WTC11 (cell line): ENCODE measurements around the gene MTHFD2. TPM values are rescaled to one million over a fixed set of nuclear protein-coding genes. Genes with fewer than 3 reads are reported as not detected.
A peak's percentile ranks its signal among the peaks of the same experiment; 100 is the strongest.

Experiments
- ATAC-seq: fragments of 200-7000 bp; cut with Tn5 transposase; 2 replicates; pipeline ENCODE4 v1.10.0; 2021; ENCODE audit warnings: mild to moderate bottlenecking, moderate library complexity
- CTCF ChIA-PET: fragments of 300-600 bp; sonication (Branson Sonifier 250); formaldehyde crosslinking; loops from one replicate; lab custom pipeline; 2021; ENCODE audit warnings: antibody characterized with exemption; lab: Charles Lee
- POLR2A ChIA-PET: fragments of 350-600 bp; sonication (Branson Sonifier 250); formaldehyde crosslinking; loops from one replicate; lab custom pipeline; 2021; ENCODE audit warnings: antibody characterized with exemption; lab: Charles Lee
- DNase-seq: peaks from one replicate; pipeline ENCODE4 v3.0.0; 2021; ENCODE audit warnings: low spot score
- H3K27ac Mint-ChIP-seq: 2 replicates; pipeline ENCODE4 v1.8.0; 2021; ENCODE audit warnings: mixed read lengths
- H3K27me3 Mint-ChIP-seq: 2 replicates; pipeline ENCODE4 v1.8.0; 2021; ENCODE audit warnings: low read depth, mild to moderate bottlenecking, moderate library complexity, mixed read lengths
- H3K36me3 Mint-ChIP-seq: 2 replicates; pipeline ENCODE4 v1.8.0; 2021; ENCODE audit warnings: mixed read lengths
- H3K4me1 Mint-ChIP-seq: 2 replicates; pipeline ENCODE4 v1.8.0; 2022; ENCODE audit warnings: mixed read lengths
- H3K4me3 Mint-ChIP-seq: 2 replicates; pipeline ENCODE4 v1.8.0; 2021; ENCODE audit warnings: mild to moderate bottlenecking, moderate library complexity, mixed read lengths
- H3K9me3 Mint-ChIP-seq: 2 replicates; pipeline ENCODE4 v1.8.0; 2021; ENCODE audit warnings: mixed read lengths
- ARID4B ChIP-seq: sonication (generic); formaldehyde crosslinking; IDR thresholded peaks from 2 replicates; pipeline ENCODE4 v1.8.0; 2023; ENCODE audit warnings: missing genetic modification reagents, mild to moderate bottlenecking, borderline replicate concordance
- ATF2 ChIP-seq: sonication (generic); formaldehyde crosslinking; IDR thresholded peaks from 2 replicates; pipeline ENCODE4 v1.8.1; 2022; ENCODE audit warnings: low read depth, missing genetic modification reagents, borderline replicate concordance
- CBFB ChIP-seq: sonication (generic); formaldehyde crosslinking; IDR thresholded peaks from 2 replicates; pipeline ENCODE4 v1.8.1; 2022; ENCODE audit warnings: mild to moderate bottlenecking, low read depth, missing genetic modification reagents
- CREB1 ChIP-seq: sonication (generic); formaldehyde crosslinking; IDR thresholded peaks from 2 replicates; pipeline ENCODE4 v1.8.0; 2023; ENCODE audit warnings: mild to moderate bottlenecking, missing genetic modification reagents
- EMX1 ChIP-seq: fragments of 250-450 bp; sonication (Bioruptor Pico); IDR thresholded peaks from 2 replicates; pipeline ENCODE4 v1.8.0; 2021; ENCODE audit warnings: mild to moderate bottlenecking
- ERG ChIP-seq: fragments of 250-450 bp; sonication (Bioruptor Pico); IDR thresholded peaks from 2 replicates; pipeline ENCODE4 v1.8.0; 2021; ENCODE audit warnings: mild to moderate bottlenecking
- FOXK1 ChIP-seq: sonication (generic); formaldehyde crosslinking; IDR thresholded peaks from 2 replicates; pipeline ENCODE4 v1.8.0; 2022; ENCODE audit warnings: mild to moderate bottlenecking, moderate library complexity, missing genetic modification reagents
- HMGXB4 ChIP-seq: sonication (generic); formaldehyde crosslinking; IDR thresholded peaks from 2 replicates; pipeline ENCODE4 v1.8.1; 2023; ENCODE audit warnings: mild to moderate bottlenecking, moderate library complexity, missing genetic modification reagents
- JAZF1 ChIP-seq: fragments of 250-450 bp; sonication (Bioruptor Pico); IDR thresholded peaks from 2 replicates; pipeline ENCODE4 v1.9.0; 2021; ENCODE audit warnings: moderate library complexity, mild to moderate bottlenecking, inconsistent platforms
- MYBL2 ChIP-seq: sonication (generic); formaldehyde crosslinking; IDR thresholded peaks from 2 replicates; pipeline ENCODE4 v1.8.1; 2023; ENCODE audit warnings: mild to moderate bottlenecking, moderate library complexity, missing genetic modification reagents
- PRRX2 ChIP-seq: fragments of 250-450 bp; sonication (Bioruptor Pico); IDR thresholded peaks from 2 replicates; pipeline ENCODE4 v1.8.0; 2021; ENCODE audit warnings: mild to moderate bottlenecking
- SMAD4 ChIP-seq: sonication (generic); formaldehyde crosslinking; IDR thresholded peaks from 2 replicates; pipeline ENCODE4 v1.8.0; 2022; ENCODE audit warnings: mild to moderate bottlenecking, missing genetic modification reagents
- SP1 ChIP-seq: sonication (generic); formaldehyde crosslinking; conservative IDR thresholded peaks from 2 replicates; pipeline ENCODE4 v1.8.1; 2022; ENCODE audit warnings: missing genetic modification reagents
- TEAD1 ChIP-seq: sonication (generic); formaldehyde crosslinking; IDR thresholded peaks from 2 replicates; pipeline ENCODE4 v1.8.0; 2022; ENCODE audit warnings: mild to moderate bottlenecking, missing genetic modification reagents
- TEAD4 ChIP-seq: sonication (generic); formaldehyde crosslinking; IDR thresholded peaks from 2 replicates; pipeline ENCODE4 v1.8.0; 2022; ENCODE audit warnings: mild to moderate bottlenecking, missing genetic modification reagents
- USF1 ChIP-seq: sonication (generic); formaldehyde crosslinking; IDR thresholded peaks from 2 replicates; pipeline ENCODE4 v1.8.0; 2022; ENCODE audit warnings: mild to moderate bottlenecking, missing genetic modification reagents
- ZBTB43 ChIP-seq: sonication (generic); formaldehyde crosslinking; IDR thresholded peaks from 2 replicates; pipeline ENCODE4 v1.8.1; 2023; ENCODE audit warnings: mild to moderate bottlenecking, missing genetic modification reagents
- total RNA-seq: library from RNA; stranded (reverse); gene quantifications from 3 replicates; pipeline ENCODE4 v1.2.3, GENCODE V29; 2021

The MTHFD2 gene
- total RNA-seq, 1 experiment from 2014 or later, result 251 TPM

GRCh38 chr2:74188018-74188601, 10.3 kb upstream of the MTHFD2 start (continued):
- TF ChIP-seq ATF2 (CRISPR knock-in tag) (no peak), PRRX2 (CRISPR knock-in tag) (no peak), ZBTB43 (no peak), TEAD1 (CRISPR knock-in tag) (no peak), EMX1 (no peak), ARID4B (CRISPR knock-in tag) (no peak), JAZF1 (CRISPR knock-in tag) (no peak), MYBL2 (CRISPR knock-in tag) (no peak), SMAD4 (CRISPR knock-in tag) (no peak), FOXK1 (CRISPR knock-in tag) (no peak), HMGXB4 (CRISPR knock-in tag) (no peak), SP1 (no peak), USF1 (CRISPR knock-in tag) (no peak), CREB1 (0 out of 2 replicates have a peak, but pooled peaks have one; percentile 23), CBFB (no peak)
- TF ChIP-seq, all 79 proteins: peak for 3

- peaks cover 30% of the 10 kb centered on the region for H3K4me1 Mint-ChIP-seq
- DNase-seq, result no peak
- TF ChIP-seq PRRX2 (CRISPR knock-in tag) (no peak), TEAD4 (CRISPR knock-in tag) (no peak), ERG (CRISPR knock-in tag) (no peak)
- H3K9me3 Mint-ChIP-seq, result peaks cover 6% of the 10 kb centered on the region; the same call in 1 of the 2 replicates
- ATAC-seq, result no peak
- CTCF ChIA-PET, result interaction anchor here (1.0 to 1.7 kb wide), 4 partner anchors 10 to 61 kb away, joined by 3 to 9 read pairs (median 4); partner anchors contain the start of gene MOB1A
- H3K27ac Mint-ChIP-seq, result 0 out of 2 replicates have a peak overlapping the region, but pooled peaks have one; percentile 98
- no peaks in the 10 kb centered on the region; the same call in none of the 2 replicates for H3K27me3 Mint-ChIP-seq
- no peak overlapping the region for H3K4me3 Mint-ChIP-seq
- no peaks in the 10 kb centered on the region for H3K36me3 Mint-ChIP-seq
- POLR2A ChIA-PET, result interaction anchor here (1.3 to 3.1 kb wide), 3 partner anchors 9 to 19 kb away, joined by 3 to 14 read pairs (median 6); partner anchors contain the start of genes MOB1A and MTHFD2
Measured at GRCh38 chr2:74188696-74189095, 9.7 kb upstream of the MTHFD2 start.
